Activated CD4-positive, alpha-beta T cell treated with anti-CD3 and anti-CD28 coated beads, Interleukin-2, Interleukin-6, amounts not matched to agents 100 ng/mL and 50 ng/mL, durations not matched to agents 16 hours and 8 hours (primary cell): ENCODE results near the gene CILP2.

Experiments used
- DNase-seq: peaks from one replicate; pipeline ENCODE4 v3.0.0-alpha.2; 2020

CILP2 gene

GRCh38 chr19:19531951-19532805 is 5.9 kb upstream of the CILP2 start:
- peak; percentile 90 for DNase-seq

GRCh38 chr19:19532806-19533701 is 5.0 kb upstream of the CILP2 start:
- DNase-seq: no peak

- no peak for DNase-seq
Observed at GRCh38 chr19:19533841-19534240, 4.2 kb upstream of the CILP2 start.

- DNase-seq: no peak
Observed at GRCh38 chr19:19534556-19535265, 3.4 kb upstream of the CILP2 start.

GRCh38 chr19:19535311-19536191 is 2.5 kb upstream of the CILP2 start:
- no peak for DNase-seq

- DNase-seq: no peak
Observed at GRCh38 chr19:19537075-19538048, 703 bp upstream of the CILP2 start.

GRCh38 chr19:19538785-19539166 is 711 bp downstream of the CILP2 start:
- no peak for DNase-seq

GRCh38 chr19:19539698-19540063 is 1.6 kb downstream of the CILP2 start:
- DNase-seq: no peak

GRCh38 chr19:19540064-19540714 is 2.1 kb downstream of the CILP2 start:
- peak; percentile 82 for DNase-seq

- DNase-seq: peak; percentile 74
Observed at GRCh38 chr19:19540715-19541515, 2.9 kb downstream of the CILP2 start.

- DNase-seq: no peak
Observed at GRCh38 chr19:19541616-19542015, 3.6 kb downstream of the CILP2 start.

- no peak for DNase-seq
Observed at GRCh38 chr19:19542507-19542906, 4.4 kb downstream of the CILP2 start.

- DNase-seq: no peak
Observed at GRCh38 chr19:19543101-19543500, 5.0 kb downstream of the CILP2 start.

- no peak for DNase-seq
Observed at GRCh38 chr19:19543640-19544039, 5.6 kb downstream of the CILP2 start.

GRCh38 chr19:19544257-19544953 is 6.3 kb downstream of the CILP2 start:
- DNase-seq: no peak

- DNase-seq: no peak
Observed at GRCh38 chr19:19544954-19545591, 7.0 kb downstream of the CILP2 start.

- DNase-seq: no peak
Observed at GRCh38 chr19:19545707-19546106, 7.6 kb downstream of the CILP2 start.

- DNase-seq: no peak
Observed at GRCh38 chr19:19546751-19547162, 8.7 kb downstream of the CILP2 start.
